ENCODE data around the gene RUNX2.

RUNX2 gene

GRCh38 chr6:45483501-45483900 is 155.4 kb downstream of the RUNX2 start:
- no peak for DNase-seq (ENCODE audit: low spot score)

- DNase-seq (ENCODE audit: low spot score): no peak
Measured at GRCh38 chr6:45486736-45487135, 158.6 kb downstream of the RUNX2 start.

- no peak for DNase-seq (ENCODE audit: low spot score)
Measured at GRCh38 chr6:45487645-45488044, 159.5 kb downstream of the RUNX2 start.

- DNase-seq (ENCODE audit: low spot score): no peak
Measured at GRCh38 chr6:45488269-45488668, 160.1 kb downstream of the RUNX2 start.

- DNase-seq (ENCODE audit: low spot score): no peak
Measured at GRCh38 chr6:45488889-45489288, 160.8 kb downstream of the RUNX2 start.

DNA sequence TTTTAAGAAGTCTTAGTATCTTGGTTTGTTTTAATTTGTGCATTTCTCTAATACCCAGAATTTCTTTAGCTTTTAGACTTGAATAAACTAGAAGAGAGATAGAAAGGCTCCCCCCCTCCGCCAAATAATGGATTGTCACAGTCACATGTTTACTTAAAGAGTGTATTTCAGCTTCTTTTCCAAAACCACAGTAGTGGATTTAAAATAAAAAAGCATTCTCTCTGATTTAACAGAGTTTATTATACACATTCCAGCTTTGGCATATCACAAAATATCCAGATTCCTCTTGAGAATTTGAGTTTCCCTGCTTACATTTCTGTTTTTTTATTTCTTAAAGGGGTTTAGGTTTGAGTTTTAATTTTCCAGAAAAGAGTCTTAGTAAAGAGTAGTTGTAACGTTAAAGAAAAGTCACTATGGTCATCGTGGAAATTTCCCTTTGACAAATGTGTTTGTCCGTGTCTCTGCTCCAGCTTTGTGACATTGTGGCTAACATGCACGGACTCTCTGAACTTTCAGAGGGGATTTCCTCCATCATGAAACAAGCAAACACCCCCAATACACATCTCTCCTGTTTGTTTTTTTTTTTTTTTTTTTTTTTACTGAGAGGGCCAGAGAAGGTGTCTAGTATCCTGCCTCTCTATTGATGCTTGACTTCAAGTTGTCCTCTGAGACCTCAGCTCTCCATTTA is 163.1 kb downstream of the RUNX2 start:
- DNase-seq (ENCODE audit: low spot score): no peak

GRCh38 chr6:45491874-45492273 is 163.7 kb downstream of the RUNX2 start:
- DNase-seq (ENCODE audit: low spot score): no peak

DNA sequence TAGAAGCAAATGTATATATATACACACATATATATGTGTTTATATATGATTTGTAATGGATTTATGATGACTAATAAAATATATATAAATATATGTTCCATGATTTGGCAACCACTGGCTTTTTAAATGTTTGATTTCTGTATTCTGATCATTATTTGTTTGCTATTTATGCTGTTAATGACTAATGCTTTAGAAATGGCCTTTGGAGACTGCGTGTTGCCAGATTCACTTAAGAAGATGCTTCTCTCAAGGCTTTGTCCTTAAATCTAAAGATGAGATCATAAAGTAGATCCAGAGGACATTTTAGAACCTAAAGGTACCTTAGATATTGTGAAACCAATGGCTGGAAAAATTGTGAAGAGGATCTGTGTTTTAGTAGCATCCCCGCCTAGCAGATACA is 165.6 kb downstream of the RUNX2 start:
- DNase-seq (ENCODE audit: low spot score): no peak

DNA sequence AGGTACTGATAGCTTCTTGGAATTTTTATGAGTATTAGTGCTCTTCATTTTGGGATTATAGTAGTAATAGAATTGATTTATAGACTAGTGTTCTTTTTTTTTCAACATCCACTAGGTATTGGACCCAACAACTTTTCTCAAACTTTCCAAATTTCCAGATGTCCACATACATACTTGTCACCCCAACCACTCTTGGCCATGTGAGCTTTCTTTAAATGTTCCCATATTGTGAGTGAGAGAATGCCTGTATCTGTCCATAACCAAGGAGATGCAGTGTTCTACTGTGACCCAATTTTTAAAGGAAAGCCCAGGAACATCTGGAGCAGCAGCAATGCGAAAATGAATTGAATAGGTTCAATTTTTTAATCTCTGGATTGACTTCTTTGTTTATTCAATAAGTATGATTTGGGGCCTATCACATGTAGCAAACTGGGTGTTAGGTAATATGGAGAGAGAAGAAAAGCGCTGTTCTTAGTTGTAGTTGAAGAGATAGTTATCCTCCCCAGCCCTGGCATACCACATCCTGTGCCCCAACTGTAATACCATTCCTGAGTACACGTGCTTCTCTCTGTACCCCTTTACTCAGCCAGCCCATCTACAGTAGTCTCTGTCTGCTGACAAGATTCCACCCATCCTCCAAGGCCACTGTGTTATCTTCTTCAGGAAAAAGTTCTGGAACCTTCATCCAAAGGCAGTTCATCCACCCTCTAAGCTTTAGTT is 166.4 kb downstream of the RUNX2 start:
- no peak for DNase-seq (ENCODE audit: low spot score)

GRCh38 chr6:45495429-45496084 is 167.4 kb downstream of the RUNX2 start:
- DNase-seq (ENCODE audit: low spot score): no peak

DNA sequence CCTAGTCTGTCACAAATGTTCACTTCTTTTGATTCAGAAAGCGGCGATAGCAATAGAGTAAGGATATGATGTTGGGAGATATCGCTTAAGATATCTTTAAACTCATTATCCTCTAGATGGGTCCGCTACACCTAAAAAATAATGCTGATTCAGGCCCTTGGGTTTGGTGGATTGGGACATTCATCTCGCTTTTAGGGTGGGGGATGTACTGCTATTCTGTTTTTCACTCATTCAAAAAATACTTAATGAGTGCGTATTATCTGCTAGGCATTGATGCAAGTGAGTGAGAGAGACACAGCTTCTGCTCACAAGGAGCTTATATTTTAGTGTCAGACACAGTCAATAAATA is 167.9 kb downstream of the RUNX2 start:
- no peak for DNase-seq (ENCODE audit: low spot score)

DNA sequence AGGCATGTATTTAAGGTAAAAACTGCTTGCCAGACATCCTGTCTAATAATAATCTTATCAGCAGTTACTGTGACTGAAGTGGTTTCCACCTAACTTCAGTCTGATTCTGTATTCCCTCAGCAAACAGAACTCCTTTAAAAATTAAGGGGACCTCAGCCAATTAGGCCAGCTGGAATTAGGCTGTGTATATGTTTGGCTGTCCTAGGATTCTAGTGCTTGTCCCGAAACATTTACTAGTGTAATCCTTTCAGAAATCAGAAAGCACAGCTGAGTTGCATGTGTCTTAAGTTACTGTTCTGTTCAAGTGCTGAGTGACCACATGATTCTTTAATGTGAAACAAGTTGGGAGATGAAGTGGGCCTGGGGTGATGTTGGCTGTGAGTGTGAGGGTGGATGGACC is 170.5 kb downstream of the RUNX2 start:
- DNase-seq (ENCODE audit: low spot score): no peak

GRCh38 chr6:45500924-45501816 is 173.0 kb downstream of the RUNX2 start:
- no peak for DNase-seq (ENCODE audit: low spot score)

DNA sequence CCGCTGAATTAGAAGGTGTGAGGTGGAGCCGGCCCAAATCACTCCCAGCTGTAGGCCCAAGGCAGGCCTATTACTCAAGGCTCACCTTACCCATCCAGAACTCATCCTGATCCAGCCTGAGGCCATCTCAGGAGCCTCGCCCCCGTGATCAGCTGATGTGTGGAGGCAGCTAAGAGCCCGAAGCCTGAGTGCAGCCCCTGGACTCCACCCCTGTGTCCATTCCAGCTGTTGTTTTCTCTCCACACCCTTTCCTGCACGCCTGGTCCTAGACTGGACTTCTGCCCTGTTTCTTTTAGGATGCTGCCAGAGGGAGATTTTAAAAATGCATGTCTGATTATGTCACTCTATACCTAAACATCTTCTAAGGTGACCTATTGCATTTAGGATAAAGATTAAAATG is 174.3 kb downstream of the RUNX2 start:
- DNase-seq (ENCODE audit: low spot score): no peak

GRCh38 chr6:45504947-45505346 is 176.8 kb downstream of the RUNX2 start:
- no peak for DNase-seq (ENCODE audit: low spot score)

- no peak for DNase-seq (ENCODE audit: low spot score)
Measured at GRCh38 chr6:45505470-45505869, 177.3 kb downstream of the RUNX2 start.

- no peak for DNase-seq (ENCODE audit: low spot score)
Measured at GRCh38 chr6:45507186-45507585, 179.1 kb downstream of the RUNX2 start.

- no peak for DNase-seq (ENCODE audit: low spot score)
Measured at GRCh38 chr6:45509426-45509825, 181.3 kb downstream of the RUNX2 start.

DNA sequence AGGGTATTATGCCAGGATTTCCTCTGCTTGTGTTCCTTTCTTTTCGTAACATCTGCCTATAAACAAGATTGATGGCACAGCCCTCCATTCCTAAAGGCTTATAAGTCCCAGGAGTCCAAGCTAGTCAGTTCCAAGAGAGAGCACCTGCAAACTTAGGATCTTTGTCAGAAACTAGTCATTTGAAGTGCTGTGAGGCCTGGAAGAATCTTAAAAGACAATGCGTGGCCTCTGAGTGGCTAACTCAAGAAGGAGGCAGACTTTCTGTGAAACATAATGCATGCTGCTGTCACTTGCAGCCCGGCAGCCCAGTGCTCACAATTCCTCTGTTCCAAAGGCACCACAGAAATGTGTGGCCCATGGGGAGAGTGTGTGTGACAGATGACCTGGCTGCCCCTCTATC is 184.6 kb downstream of the RUNX2 start:
- no peak for DNase-seq (ENCODE audit: low spot score)

DNA sequence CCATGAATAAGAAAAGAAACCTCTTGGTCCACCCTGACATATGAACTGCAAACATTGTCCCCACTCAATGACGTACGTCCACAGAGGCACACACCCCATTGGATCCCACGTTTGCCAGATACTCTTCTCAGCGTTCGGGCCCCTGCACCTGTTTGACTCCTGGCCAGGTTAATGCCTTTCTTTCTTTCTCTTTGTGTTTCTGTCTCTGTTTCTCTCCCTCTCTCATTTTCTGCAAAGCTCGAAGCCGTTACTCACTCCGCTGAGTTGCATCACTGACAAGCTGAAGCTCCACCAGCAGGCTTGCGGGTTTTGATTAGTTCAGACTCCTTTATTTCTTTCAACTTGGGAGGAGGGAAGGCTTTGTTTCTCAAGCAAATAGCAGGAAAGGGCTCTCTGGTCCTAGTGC is 185.1 kb downstream of the RUNX2 start:
- no peak for DNase-seq (ENCODE audit: low spot score)

DNA sequence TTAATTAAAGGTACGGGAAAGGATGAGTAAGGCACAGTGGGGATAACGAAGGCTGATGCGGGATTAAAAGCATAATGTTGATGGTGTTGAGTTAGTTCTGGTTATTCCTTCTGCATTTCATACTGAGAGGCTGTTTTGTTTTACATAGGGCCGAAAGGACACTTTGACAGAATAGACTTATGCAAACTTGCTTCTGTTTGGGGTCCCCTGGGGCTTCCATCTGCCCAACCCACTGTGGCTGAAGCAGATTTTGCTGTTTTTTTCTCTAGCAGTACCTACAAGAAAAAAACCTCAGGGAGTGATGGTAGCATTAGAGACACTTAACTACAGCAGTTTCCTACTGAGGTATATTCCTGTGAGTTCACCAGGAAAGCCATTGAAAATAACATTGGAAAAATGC is 185.7 kb downstream of the RUNX2 start:
- DNase-seq (ENCODE audit: low spot score): no peak

DNA sequence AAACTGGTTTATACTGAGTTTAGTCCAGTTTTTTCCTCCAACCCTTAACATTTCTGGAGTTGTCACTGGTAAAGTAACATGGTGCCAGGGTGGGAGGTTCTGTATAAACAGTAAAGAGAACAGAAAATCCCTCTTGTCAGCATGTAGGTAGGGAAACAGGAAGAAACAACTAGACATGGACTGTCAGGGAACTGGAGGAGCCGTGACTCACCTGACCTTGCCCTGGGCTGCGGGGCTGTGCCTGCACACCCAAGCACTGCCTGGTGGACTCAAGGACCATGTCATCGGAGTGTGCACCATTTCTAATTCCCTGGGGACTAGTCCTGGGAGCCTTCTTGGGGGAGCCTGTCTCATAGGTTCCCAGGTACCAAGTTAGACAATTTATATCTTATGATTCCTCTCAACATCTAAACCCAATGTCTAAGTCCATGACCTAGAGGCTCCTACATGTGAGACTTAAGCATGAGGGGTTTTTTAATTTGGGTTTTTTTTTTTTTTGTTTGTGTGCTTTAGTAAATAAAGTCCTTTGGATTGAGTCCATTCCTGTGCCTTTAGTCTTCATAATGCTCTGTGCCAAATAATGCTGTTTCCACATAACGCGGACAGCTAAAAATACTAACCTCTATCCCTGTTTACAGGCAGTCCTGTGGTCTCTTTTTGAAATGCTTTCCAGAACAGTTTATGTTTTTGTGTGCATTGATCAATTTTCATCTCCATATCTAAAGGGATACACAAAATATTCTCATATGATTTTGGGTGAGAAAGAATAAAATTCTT is 186.5 kb downstream of the RUNX2 start:
- DNase-seq (ENCODE audit: low spot score): no peak
